ENCODE measurements around the gene TRIM51G.
"Not testable (repeated sequence)": the region's sequence is repeated elsewhere in the genome, so short reads cannot be mapped to it uniquely, and the experiment has no call there.

TRIM51G gene, protein sequence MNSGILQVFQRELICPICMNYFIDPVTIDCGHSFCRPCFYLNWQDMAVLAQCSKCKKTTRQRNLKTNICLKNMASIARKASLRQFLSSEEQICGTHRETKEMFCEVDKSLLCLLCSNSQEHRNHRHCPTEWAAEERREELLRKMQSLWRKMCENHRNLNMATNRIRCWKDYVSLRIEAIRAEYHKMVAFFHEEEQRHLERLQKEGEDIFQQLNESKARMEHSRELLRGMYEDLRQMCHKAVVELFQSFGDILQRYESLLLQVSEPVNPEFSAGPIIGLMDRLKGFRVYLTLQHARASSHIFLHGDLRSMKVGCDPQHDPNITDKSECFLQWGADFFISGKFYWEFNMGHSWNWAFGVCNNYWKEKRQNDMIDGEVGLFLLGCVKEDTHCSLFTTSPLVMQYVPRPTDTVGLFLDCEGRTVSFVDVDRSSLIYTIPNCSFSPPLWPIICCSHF

DNA sequence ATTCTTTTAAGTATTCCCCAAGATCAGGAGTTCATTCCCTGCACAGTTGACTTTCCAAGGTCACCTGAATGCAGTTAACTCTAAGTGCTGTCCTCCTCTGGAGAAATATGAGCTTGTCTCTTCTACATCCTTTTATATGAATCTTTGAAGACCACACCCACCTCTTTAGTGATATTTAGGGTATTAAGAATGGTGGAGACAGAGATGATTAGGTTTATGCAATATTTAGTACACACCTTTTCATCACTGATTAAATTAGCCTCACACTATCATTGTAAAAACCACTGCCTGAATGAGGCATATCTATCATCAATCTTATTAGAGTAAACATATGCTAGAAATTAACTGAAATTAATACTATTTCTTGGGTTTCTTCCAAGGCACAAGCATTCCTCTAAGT, at the start of gene TRIM51G:
Gene TRIM51G, minus strand, starts transcription at position 101 of the 400 bp plus-strand sequence. CDS start 2,190 bp downstream, outside the sequence.
- H3K4me3 ChIP-seq (ENCODE audit: low read depth in 1 of 2, low read length in 2 of 2); H3K4me1 ChIP-seq (ENCODE audit: control insufficient read depth in 1 of 2, insufficient read depth in 2 of 2, low read length in 2 of 2); H3K36me3 ChIP-seq (ENCODE audit: control insufficient read depth in 1 of 2, insufficient read depth in 2 of 2, low read length in 2 of 2); H3K27me3 ChIP-seq (ENCODE audit: low read depth, low read length); H3K27ac ChIP-seq (ENCODE audit: low read length); H3K9me3 ChIP-seq (ENCODE audit: control insufficient read depth in 1 of 2, low read length in 2 of 2): not testable (repeated sequence)

DNA sequence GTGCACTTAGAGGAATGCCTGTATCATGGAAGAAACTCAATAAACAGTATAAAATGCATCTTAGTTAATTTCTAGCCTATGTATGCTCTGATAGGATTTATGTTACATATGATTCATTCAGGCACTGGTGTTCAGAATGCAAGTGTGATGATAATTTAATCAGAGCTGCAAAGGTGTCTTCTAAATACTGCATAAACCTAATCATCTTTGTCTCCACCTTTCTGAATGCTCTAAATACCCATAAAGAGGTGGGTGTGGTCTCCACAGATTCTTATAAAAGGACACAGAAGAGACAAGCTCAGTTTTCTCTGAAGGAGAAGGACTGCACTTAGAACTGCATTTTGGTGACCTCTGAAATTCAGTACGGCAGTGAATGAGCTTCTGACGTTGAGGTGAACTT, 44.8 kb upstream of the TRIM51G start, which contains the start of gene TRIM49B:
Gene TRIM49B, plus strand, starts transcription at position 301 of the 400 bp plus-strand sequence. CDS start 2,777 bp downstream, outside the sequence.
- H3K4me1 ChIP-seq (ENCODE audit: control insufficient read depth in 1 of 2, insufficient read depth in 2 of 2, low read length in 2 of 2); H3K4me3 ChIP-seq (ENCODE audit: low read depth in 1 of 2, low read length in 2 of 2); H3K27me3 ChIP-seq (ENCODE audit: low read depth, low read length); H3K27ac ChIP-seq (ENCODE audit: low read length); H3K36me3 ChIP-seq (ENCODE audit: control insufficient read depth in 1 of 2, insufficient read depth in 2 of 2, low read length in 2 of 2); H3K9me3 ChIP-seq (ENCODE audit: control insufficient read depth in 1 of 2, low read length in 2 of 2): not testable (repeated sequence)

DNA sequence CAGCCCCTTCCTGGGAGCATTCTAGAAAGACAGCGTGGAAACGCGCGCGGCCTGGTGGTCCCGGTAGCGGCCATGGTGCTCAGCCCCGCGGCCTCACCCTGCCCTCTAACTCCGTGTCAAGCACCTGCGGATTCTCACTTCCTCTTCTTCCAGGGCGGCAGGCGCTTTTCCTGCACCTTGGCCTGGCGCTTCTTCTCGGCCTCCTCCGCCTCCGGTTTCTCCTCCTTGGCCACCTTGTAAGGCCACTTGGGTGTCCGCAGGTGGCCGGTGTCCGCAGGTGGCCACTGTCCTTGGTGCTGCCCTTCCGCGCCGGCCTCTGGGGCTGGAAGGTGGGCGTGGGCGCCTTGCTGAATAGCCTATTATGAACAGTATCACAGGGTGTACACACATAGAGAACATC, 15.1 kb downstream of the TRIM51G start:
- not testable (repeated sequence) for H3K27me3 ChIP-seq (ENCODE audit: low read depth, low read length); H3K4me3 ChIP-seq (ENCODE audit: low read depth in 1 of 2, low read length in 2 of 2); H3K27ac ChIP-seq (ENCODE audit: low read length); H3K36me3 ChIP-seq (ENCODE audit: control insufficient read depth in 1 of 2, insufficient read depth in 2 of 2, low read length in 2 of 2); H3K9me3 ChIP-seq (ENCODE audit: control insufficient read depth in 1 of 2, low read length in 2 of 2); H3K4me1 ChIP-seq (ENCODE audit: control insufficient read depth in 1 of 2, insufficient read depth in 2 of 2, low read length in 2 of 2)

GRCh38 chr11:48955315-48956049, 28.2 kb downstream of the TRIM51G start:
- not testable (repeated sequence) for H3K4me3 ChIP-seq (ENCODE audit: low read depth in 1 of 2, low read length in 2 of 2); H3K36me3 ChIP-seq (ENCODE audit: control insufficient read depth in 1 of 2, insufficient read depth in 2 of 2, low read length in 2 of 2); H3K4me1 ChIP-seq (ENCODE audit: control insufficient read depth in 1 of 2, insufficient read depth in 2 of 2, low read length in 2 of 2); H3K27me3 ChIP-seq (ENCODE audit: low read depth, low read length); H3K9me3 ChIP-seq (ENCODE audit: control insufficient read depth in 1 of 2, low read length in 2 of 2); H3K27ac ChIP-seq (ENCODE audit: low read length)

DNA sequence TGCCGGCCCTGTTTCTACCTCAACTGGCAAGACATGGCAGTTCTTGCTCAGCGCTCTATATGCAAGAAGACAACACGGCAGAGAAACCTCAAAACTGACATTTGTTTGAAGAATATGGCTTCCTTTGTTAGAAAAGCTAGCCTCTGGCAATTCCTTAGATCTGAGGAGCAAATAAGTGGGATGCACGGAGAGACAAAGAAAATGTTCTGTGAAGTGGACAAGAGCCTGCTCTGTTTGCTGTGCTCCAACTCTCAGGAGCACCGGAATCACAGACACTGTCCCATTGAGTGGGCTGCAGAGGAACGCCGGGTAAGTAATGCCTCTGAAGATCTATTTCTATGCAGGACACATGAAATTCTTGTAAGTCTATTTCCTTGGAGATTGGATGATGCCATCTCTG, 37.9 kb downstream of the TRIM51G start:
- H3K4me1 ChIP-seq (ENCODE audit: control insufficient read depth in 1 of 2, insufficient read depth in 2 of 2, low read length in 2 of 2); H3K9me3 ChIP-seq (ENCODE audit: control insufficient read depth in 1 of 2, low read length in 2 of 2); H3K27ac ChIP-seq (ENCODE audit: low read length); H3K36me3 ChIP-seq (ENCODE audit: control insufficient read depth in 1 of 2, insufficient read depth in 2 of 2, low read length in 2 of 2); H3K4me3 ChIP-seq (ENCODE audit: low read depth in 1 of 2, low read length in 2 of 2); H3K27me3 ChIP-seq (ENCODE audit: low read depth, low read length): not testable (repeated sequence)
